ENCODE measurements around the gene HNRNPM.

HNRNPM gene

DNA sequence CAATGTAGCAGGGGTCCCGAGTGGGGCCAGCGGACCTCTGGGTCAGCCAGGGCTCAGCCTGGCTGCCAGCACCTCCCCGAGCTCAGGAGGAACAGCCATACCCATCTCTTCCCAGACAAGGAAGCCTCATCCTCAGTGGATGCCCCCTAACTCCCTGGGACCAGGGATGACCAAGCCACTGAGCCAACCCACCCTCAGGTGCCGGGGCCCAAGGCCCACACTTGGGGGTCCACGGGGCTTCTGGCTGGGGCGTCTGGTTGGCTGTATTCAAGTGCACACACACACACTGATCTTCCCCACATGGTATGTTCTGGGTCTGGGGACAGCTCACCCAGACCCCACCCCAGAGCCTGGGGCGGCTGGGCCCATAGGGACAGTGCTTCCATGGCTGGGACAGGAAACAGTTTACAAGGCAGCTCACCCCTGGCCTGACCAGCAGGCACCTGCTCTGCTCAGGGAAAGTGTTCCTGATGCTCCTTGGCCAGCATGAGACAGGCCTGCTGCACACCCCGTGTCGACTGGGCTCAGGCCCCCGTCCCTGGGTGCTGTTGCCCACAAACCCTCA is 46.9 kb upstream of the HNRNPM start:
- TF ChIP-seq CTCF (IDR thresholded peaks at IDR 0.05; ENCODE audit: low read depth, low read length) (no peak), POLR2A (IDR thresholded peaks at IDR 0.05; ENCODE audit: extremely low read depth, insufficient read length) (no peak), MYC (IDR thresholded peaks at IDR 0.05; ENCODE audit: low read depth, low read length) (no peak)
- TF ChIP-seq, protein P1, sequence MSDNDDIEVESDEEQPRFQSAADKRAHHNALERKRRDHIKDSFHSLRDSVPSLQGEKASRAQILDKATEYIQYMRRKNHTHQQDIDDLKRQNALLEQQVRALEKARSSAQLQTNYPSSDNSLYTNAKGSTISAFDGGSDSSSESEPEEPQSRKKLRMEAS (IDR thresholded peaks at IDR 0.05; ENCODE audit: low read depth, low read length): no peak
- no peak overlapping the region for H3K4me3 ChIP-seq (ENCODE audit: low read depth, low read length)
- peak; percentile 17 for DNase-seq (ENCODE audit: low read depth)

- TF ChIP-seq POLR2A (IDR thresholded peaks at IDR 0.05; ENCODE audit: extremely low read depth, insufficient read length) (no peak), CTCF (IDR thresholded peaks at IDR 0.05; ENCODE audit: low read depth, low read length) (no peak), MYC (IDR thresholded peaks at IDR 0.05; ENCODE audit: low read depth, low read length) (no peak)
- TF ChIP-seq, protein P1 (IDR thresholded peaks at IDR 0.05; ENCODE audit: low read depth, low read length): no peak
- DNase-seq (ENCODE audit: low read depth): peak; percentile 50
- no peak overlapping the region for H3K4me3 ChIP-seq (ENCODE audit: low read depth, low read length)
These were observed 46.4 kb upstream of the HNRNPM start for GRCh38 chr19:8398311-8398771.

- DNase-seq (ENCODE audit: low read depth): no peak
- H3K4me3 ChIP-seq (ENCODE audit: low read depth, low read length): no peak overlapping the region
- TF ChIP-seq POLR2A (IDR thresholded peaks at IDR 0.05; ENCODE audit: extremely low read depth, insufficient read length): no peak
- TF ChIP-seq MYC (IDR thresholded peaks at IDR 0.05; ENCODE audit: low read depth, low read length): no peak
- TF ChIP-seq, protein P1 (IDR thresholded peaks at IDR 0.05; ENCODE audit: low read depth, low read length): no peak
- TF ChIP-seq CTCF (IDR thresholded peaks at IDR 0.05; ENCODE audit: low read depth, low read length): no peak
These were observed 45.0 kb upstream of the HNRNPM start for GRCh38 chr19:8399681-8400188.

DNA sequence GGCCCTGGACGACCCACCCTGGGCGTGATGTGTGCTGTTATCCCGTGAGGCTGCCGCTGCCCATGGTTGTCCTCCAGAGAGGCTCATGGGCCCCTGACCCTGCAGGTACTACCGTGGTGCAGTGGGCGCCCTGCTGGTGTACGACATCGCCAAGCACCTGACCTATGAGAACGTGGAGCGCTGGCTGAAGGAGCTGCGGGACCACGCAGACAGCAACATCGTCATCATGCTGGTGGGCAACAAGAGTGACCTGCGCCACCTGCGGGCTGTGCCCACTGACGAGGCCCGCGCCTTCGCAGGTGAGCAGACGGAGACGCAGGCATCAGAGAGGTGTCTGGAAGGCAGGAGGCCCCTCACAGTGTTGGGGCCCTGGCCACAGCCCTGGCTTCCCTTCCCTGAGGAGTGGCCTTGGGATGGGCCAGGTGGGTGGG is 42.8 kb upstream of the HNRNPM start:
- H3K4me3 ChIP-seq (ENCODE audit: low read depth, low read length): no peak overlapping the region
- no peak for DNase-seq (ENCODE audit: low read depth)
- TF ChIP-seq MYC (IDR thresholded peaks at IDR 0.05; ENCODE audit: low read depth, low read length): no peak
- TF ChIP-seq, protein P1 (IDR thresholded peaks at IDR 0.05; ENCODE audit: low read depth, low read length): no peak
- TF ChIP-seq CTCF (IDR thresholded peaks at IDR 0.05; ENCODE audit: low read depth, low read length): no peak
- TF ChIP-seq POLR2A (IDR thresholded peaks at IDR 0.05; ENCODE audit: extremely low read depth, insufficient read length): no peak

DNA sequence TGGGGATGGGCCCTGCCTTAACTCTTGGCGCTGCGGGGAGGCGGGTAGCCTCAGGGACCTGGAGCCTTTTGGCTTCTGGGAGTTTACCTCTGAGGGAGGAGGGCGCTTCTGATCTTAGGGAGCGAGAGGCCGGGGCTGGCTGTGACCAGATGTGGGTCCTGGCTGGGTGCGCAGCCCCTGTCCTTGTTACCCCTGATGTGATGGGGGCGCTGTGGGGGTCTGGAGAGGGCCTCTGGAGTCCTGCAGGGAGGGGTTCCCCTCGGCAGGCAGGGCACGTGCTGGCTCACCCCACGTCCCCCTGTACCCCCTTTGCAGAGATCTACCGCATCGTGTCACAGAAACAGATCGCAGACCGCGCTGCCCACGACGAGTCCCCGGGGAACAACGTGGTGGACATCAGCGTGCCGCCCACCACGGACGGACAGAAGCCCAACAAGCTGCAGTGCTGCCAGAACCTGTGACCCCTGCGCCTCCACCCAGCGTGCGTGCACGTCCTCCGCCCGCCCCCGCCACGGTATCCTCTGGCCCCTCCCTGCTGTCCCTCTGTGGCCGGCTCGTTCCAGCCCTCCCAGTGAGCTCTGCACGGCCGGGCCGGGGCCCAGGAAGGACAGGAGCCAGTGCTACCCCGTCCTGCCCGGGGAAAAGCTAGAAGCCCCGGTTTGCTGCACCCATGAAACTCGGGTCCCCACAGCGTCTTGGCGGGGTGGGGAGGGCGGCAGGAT is 41.5 kb upstream of the HNRNPM start:
- no peak for DNase-seq (ENCODE audit: low read depth)
- H3K4me3 ChIP-seq (ENCODE audit: low read depth, low read length): no peak overlapping the region
- TF ChIP-seq, protein P1 (IDR thresholded peaks at IDR 0.05; ENCODE audit: low read depth, low read length): no peak
- no peak for TF ChIP-seq MYC (IDR thresholded peaks at IDR 0.05; ENCODE audit: low read depth, low read length)
- no peak for TF ChIP-seq POLR2A (IDR thresholded peaks at IDR 0.05; ENCODE audit: extremely low read depth, insufficient read length)
- no peak for TF ChIP-seq CTCF (IDR thresholded peaks at IDR 0.05; ENCODE audit: low read depth, low read length)

Data from NB4 (cell line).